Measurements from ENCODE around the gene KAZN. TPM values are rescaled to one million over a fixed set of nuclear protein-coding genes. Genes with fewer than 3 reads are reported as not detected.
A peak's percentile ranks its signal among the peaks of the same experiment; 100 is the strongest.

The KAZN gene
- total and polyA plus RNA-seq, 4 experiments from 2014 or later, result 0.08 to 0.47 TPM; not detected in 2

- no peak for DNase-seq
- no peaks in the 10 kb centered on the region for H3K36me3 Mint-ChIP-seq
- CTCF ChIA-PET (ENCODE audit: partially characterized antibody), result no interaction called here
- Histone ChIP-seq H3K27me3 (ENCODE audit: insufficient read depth, low read length) (no peaks in the 10 kb centered on the region), H3K27ac (ENCODE audit: low read depth, low read length) (no peak overlapping the region), H3K36me3 (ENCODE audit: insufficient read depth, low read length) (no peaks in the 10 kb centered on the region), H3K9me3 (ENCODE audit: control insufficient read depth in 1 of 2, low read length in 2 of 2) (no peaks in the 10 kb centered on the region), H3K4me3 (ENCODE audit: low read length in 2 of 2) (no peak overlapping the region), H3K4me1 (ENCODE audit: insufficient read depth, low read length) (no peaks in the 10 kb centered on the region)
- H3K4me1 Mint-ChIP-seq, result peaks cover 0 to 8% (median 2%) of the 10 kb centered on the region in 4 donors
- H3K27me3 Mint-ChIP-seq, result peaks cover 11 to 21% of the 10 kb centered on the region in 2 donors
- H3K9me3 Mint-ChIP-seq, result no peaks in the 10 kb centered on the region
- POLR2A ChIA-PET (ENCODE audit: partially characterized antibody), result no interaction called here
- no peak overlapping the region for H3K27ac Mint-ChIP-seq
- no peak overlapping the region for H3K4me3 Mint-ChIP-seq
- intact Hi-C loops (cut with micrococcal nuclease), result no loop called here
These were observed 320.8 kb downstream of the KAZN start for GRCh38 chr1:14919289-14919688.

GRCh38 chr1:14919751-14920150 lies 321.3 kb downstream of the KAZN start:
- ChIA-PET POLR2A (ENCODE audit: partially characterized antibody) (no interaction called here), CTCF (ENCODE audit: partially characterized antibody) (no interaction called here)
- H3K27ac ChIP-seq (ENCODE audit: low read depth, low read length), result no peak overlapping the region
- no peaks in the 10 kb centered on the region for H3K36me3 ChIP-seq (ENCODE audit: insufficient read depth, low read length)
- H3K27me3 ChIP-seq (ENCODE audit: insufficient read depth, low read length), result no peaks in the 10 kb centered on the region
- no peak overlapping the region for H3K4me3 ChIP-seq (ENCODE audit: low read length in 2 of 2)
- no peaks in the 10 kb centered on the region for H3K9me3 ChIP-seq (ENCODE audit: control insufficient read depth in 1 of 2, low read length in 2 of 2)
- no peak overlapping the region for H3K27ac Mint-ChIP-seq
- peaks cover 0 to 8% (median 2%) of the 10 kb centered on the region in 4 donors for H3K4me1 Mint-ChIP-seq
- peaks cover 11 to 20% of the 10 kb centered on the region in 2 donors for H3K27me3 Mint-ChIP-seq
- no peak for DNase-seq
- no peaks in the 10 kb centered on the region for H3K36me3 Mint-ChIP-seq
- peaks cover 1% of the 10 kb centered on the region for H3K4me1 ChIP-seq (ENCODE audit: insufficient read depth, low read length)
- intact Hi-C loops (cut with micrococcal nuclease), result no loop called here
- no peak overlapping the region for H3K4me3 Mint-ChIP-seq
- H3K9me3 Mint-ChIP-seq, result no peaks in the 10 kb centered on the region

- no peaks in the 10 kb centered on the region for H3K36me3 ChIP-seq (ENCODE audit: insufficient read depth, low read length)
- H3K27ac ChIP-seq (ENCODE audit: low read depth, low read length), result no peak overlapping the region
- Mint-ChIP-seq H3K4me1 (peaks cover 0 to 14% (median 7%) of the 10 kb centered on the region in 4 donors), H3K36me3 (no peaks in the 10 kb centered on the region), H3K27ac (no peak overlapping the region), H3K27me3 (peaks cover 21 to 30% of the 10 kb centered on the region in 2 donors), H3K9me3 (no peaks in the 10 kb centered on the region), H3K4me3 (no peak overlapping the region)
- peaks cover 8% of the 10 kb centered on the region for H3K4me1 ChIP-seq (ENCODE audit: insufficient read depth, low read length)
- H3K27me3 ChIP-seq (ENCODE audit: insufficient read depth, low read length), result peaks cover 10% of the 10 kb centered on the region
- no peaks in the 10 kb centered on the region for H3K9me3 ChIP-seq (ENCODE audit: control insufficient read depth in 1 of 2, low read length in 2 of 2)
- CTCF ChIA-PET (ENCODE audit: partially characterized antibody), result no interaction called here
- no peak for DNase-seq
- POLR2A ChIA-PET (ENCODE audit: partially characterized antibody), result no interaction called here
- no peak overlapping the region for H3K4me3 ChIP-seq (ENCODE audit: low read length in 2 of 2)
- intact Hi-C loops (cut with micrococcal nuclease), result no loop called here
These were observed 322.6 kb downstream of the KAZN start for GRCh38 chr1:14921057-14921456.

- peaks cover 8% of the 10 kb centered on the region for H3K4me1 ChIP-seq (ENCODE audit: insufficient read depth, low read length)
- no peak for DNase-seq
- no peaks in the 10 kb centered on the region for H3K36me3 Mint-ChIP-seq
- H3K9me3 ChIP-seq (ENCODE audit: control insufficient read depth in 1 of 2, low read length in 2 of 2), result no peaks in the 10 kb centered on the region
- intact Hi-C loops (cut with micrococcal nuclease), result no loop called here
- H3K27me3 ChIP-seq (ENCODE audit: insufficient read depth, low read length), result peaks cover 16% of the 10 kb centered on the region
- no peaks in the 10 kb centered on the region for H3K9me3 Mint-ChIP-seq
- peaks cover 34 to 42% of the 10 kb centered on the region in 2 donors for H3K27me3 Mint-ChIP-seq
- H3K4me1 Mint-ChIP-seq, result peaks cover 0 to 14% (median 8%) of the 10 kb centered on the region in 4 donors
- no peak overlapping the region for H3K27ac ChIP-seq (ENCODE audit: low read depth, low read length)
- CTCF ChIA-PET (ENCODE audit: partially characterized antibody), result no interaction called here
- no peak overlapping the region for H3K27ac Mint-ChIP-seq
- no peaks in the 10 kb centered on the region for H3K36me3 ChIP-seq (ENCODE audit: insufficient read depth, low read length)
- H3K4me3 ChIP-seq (ENCODE audit: low read length in 2 of 2), result no peak overlapping the region
- POLR2A ChIA-PET (ENCODE audit: partially characterized antibody), result no interaction called here
- peak overlapping the region; percentile 53 to 84 (median 66) for H3K4me3 Mint-ChIP-seq
These were observed 324.6 kb downstream of the KAZN start for GRCh38 chr1:14922942-14923726.

GRCh38 chr1:14923727-14924452 lies 325.4 kb downstream of the KAZN start:
- Histone ChIP-seq H3K4me1 (ENCODE audit: insufficient read depth, low read length) (peaks cover 8% of the 10 kb centered on the region), H3K36me3 (ENCODE audit: insufficient read depth, low read length) (no peaks in the 10 kb centered on the region), H3K27me3 (ENCODE audit: insufficient read depth, low read length) (peaks cover 16% of the 10 kb centered on the region), H3K9me3 (ENCODE audit: control insufficient read depth in 1 of 2, low read length in 2 of 2) (no peaks in the 10 kb centered on the region), H3K4me3 (ENCODE audit: low read length in 2 of 2) (no peak overlapping the region), H3K27ac (ENCODE audit: low read depth, low read length) (no peak overlapping the region)
- ChIA-PET POLR2A (ENCODE audit: partially characterized antibody) (no interaction called here), CTCF (ENCODE audit: partially characterized antibody) (no interaction called here)
- peaks cover 0 to 14% (median 8%) of the 10 kb centered on the region in 4 donors for H3K4me1 Mint-ChIP-seq
- H3K4me3 Mint-ChIP-seq, result peak overlapping the region; percentile 53 to 84 (median 66)
- H3K27me3 Mint-ChIP-seq, result peaks cover 36 to 40% of the 10 kb centered on the region in 2 donors
- intact Hi-C loops (cut with micrococcal nuclease), result no loop called here
- H3K36me3 Mint-ChIP-seq, result no peaks in the 10 kb centered on the region
- H3K9me3 Mint-ChIP-seq, result no peaks in the 10 kb centered on the region
- no peak overlapping the region for H3K27ac Mint-ChIP-seq
- peak in 2 of 5 donors; percentile 3 to 17 for DNase-seq

GRCh38 chr1:14924455-14925331 lies 326.2 kb downstream of the KAZN start:
- Mint-ChIP-seq H3K36me3 (no peaks in the 10 kb centered on the region), H3K4me3 (peak overlapping the region in 7 of 8 donors; percentile 10 to 73 (median 44)), H3K4me1 (peaks cover 0 to 14% (median 8%) of the 10 kb centered on the region in 4 donors), H3K27me3 (peaks cover 34 to 38% of the 10 kb centered on the region in 2 donors), H3K27ac (no peak overlapping the region), H3K9me3 (no peaks in the 10 kb centered on the region)
- Histone ChIP-seq H3K27me3 (ENCODE audit: insufficient read depth, low read length) (peaks cover 16% of the 10 kb centered on the region), H3K36me3 (ENCODE audit: insufficient read depth, low read length) (no peaks in the 10 kb centered on the region), H3K4me3 (ENCODE audit: low read length in 2 of 2) (no peak overlapping the region), H3K4me1 (ENCODE audit: insufficient read depth, low read length) (peaks cover 8% of the 10 kb centered on the region), H3K9me3 (ENCODE audit: control insufficient read depth in 1 of 2, low read length in 2 of 2) (no peaks in the 10 kb centered on the region), H3K27ac (ENCODE audit: low read depth, low read length) (no peak overlapping the region)
- POLR2A ChIA-PET (ENCODE audit: partially characterized antibody), result no interaction called here
- intact Hi-C loops (cut with micrococcal nuclease), result no loop called here
- DNase-seq, result no peak
- CTCF ChIA-PET (ENCODE audit: partially characterized antibody), result no interaction called here
